Mucosa of rectum (tissue), 2 donors: ENCODE measurements around the gene ICE2.

Experiments used
- H3K27ac ChIP-seq, 2 donors: one replicate each; pipeline ENCODE4 v1.7.0; 2013; ENCODE audit warnings: inconsistent platforms in 2 of 2, low read depth in 2 of 2, low read length in 2 of 2
- H3K27me3 ChIP-seq, 2 donors: one replicate each; pipeline ENCODE4 v1.7.0; 2013; ENCODE audit warnings: low read length in 2 of 2; ENCODE audit not compliant: control insufficient read depth in 2 of 2, insufficient read depth in 2 of 2
- H3K36me3 ChIP-seq, 2 donors: one replicate each; pipeline ENCODE4 v1.7.0; 2013; ENCODE audit warnings: low read length in 2 of 2; ENCODE audit not compliant: control insufficient read depth in 2 of 2, insufficient read depth in 2 of 2
- H3K4me1 ChIP-seq, 2 donors: one replicate each; pipeline ENCODE4 v1.7.0; 2013; ENCODE audit warnings: low read length in 2 of 2, mild to moderate bottlenecking in 1 of 2; ENCODE audit not compliant: control insufficient read depth in 2 of 2, insufficient read depth in 2 of 2
- H3K4me3 ChIP-seq, 2 donors: one replicate each; pipeline ENCODE4 v1.7.0; 2013; ENCODE audit warnings: low read length in 2 of 2
- H3K9ac ChIP-seq, 2 donors: one replicate each; pipeline ENCODE4 v1.7.0; 2013; ENCODE audit warnings: low read length in 2 of 2, low read depth in 1 of 2, mild to moderate bottlenecking in 1 of 2
- H3K9me3 ChIP-seq, 2 donors: one replicate each; pipeline ENCODE4 v1.7.0; 2013; ENCODE audit warnings: low read length in 2 of 2; ENCODE audit not compliant: control insufficient read depth in 2 of 2
- donor health status: healthy.
- donor health status: Normal muscosa, but diverticular disease.

Gene ICE2, protein sequence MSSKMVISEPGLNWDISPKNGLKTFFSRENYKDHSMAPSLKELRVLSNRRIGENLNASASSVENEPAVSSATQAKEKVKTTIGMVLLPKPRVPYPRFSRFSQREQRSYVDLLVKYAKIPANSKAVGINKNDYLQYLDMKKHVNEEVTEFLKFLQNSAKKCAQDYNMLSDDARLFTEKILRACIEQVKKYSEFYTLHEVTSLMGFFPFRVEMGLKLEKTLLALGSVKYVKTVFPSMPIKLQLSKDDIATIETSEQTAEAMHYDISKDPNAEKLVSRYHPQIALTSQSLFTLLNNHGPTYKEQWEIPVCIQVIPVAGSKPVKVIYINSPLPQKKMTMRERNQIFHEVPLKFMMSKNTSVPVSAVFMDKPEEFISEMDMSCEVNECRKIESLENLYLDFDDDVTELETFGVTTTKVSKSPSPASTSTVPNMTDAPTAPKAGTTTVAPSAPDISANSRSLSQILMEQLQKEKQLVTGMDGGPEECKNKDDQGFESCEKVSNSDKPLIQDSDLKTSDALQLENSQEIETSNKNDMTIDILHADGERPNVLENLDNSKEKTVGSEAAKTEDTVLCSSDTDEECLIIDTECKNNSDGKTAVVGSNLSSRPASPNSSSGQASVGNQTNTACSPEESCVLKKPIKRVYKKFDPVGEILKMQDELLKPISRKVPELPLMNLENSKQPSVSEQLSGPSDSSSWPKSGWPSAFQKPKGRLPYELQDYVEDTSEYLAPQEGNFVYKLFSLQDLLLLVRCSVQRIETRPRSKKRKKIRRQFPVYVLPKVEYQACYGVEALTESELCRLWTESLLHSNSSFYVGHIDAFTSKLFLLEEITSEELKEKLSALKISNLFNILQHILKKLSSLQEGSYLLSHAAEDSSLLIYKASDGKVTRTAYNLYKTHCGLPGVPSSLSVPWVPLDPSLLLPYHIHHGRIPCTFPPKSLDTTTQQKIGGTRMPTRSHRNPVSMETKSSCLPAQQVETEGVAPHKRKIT

DNA sequence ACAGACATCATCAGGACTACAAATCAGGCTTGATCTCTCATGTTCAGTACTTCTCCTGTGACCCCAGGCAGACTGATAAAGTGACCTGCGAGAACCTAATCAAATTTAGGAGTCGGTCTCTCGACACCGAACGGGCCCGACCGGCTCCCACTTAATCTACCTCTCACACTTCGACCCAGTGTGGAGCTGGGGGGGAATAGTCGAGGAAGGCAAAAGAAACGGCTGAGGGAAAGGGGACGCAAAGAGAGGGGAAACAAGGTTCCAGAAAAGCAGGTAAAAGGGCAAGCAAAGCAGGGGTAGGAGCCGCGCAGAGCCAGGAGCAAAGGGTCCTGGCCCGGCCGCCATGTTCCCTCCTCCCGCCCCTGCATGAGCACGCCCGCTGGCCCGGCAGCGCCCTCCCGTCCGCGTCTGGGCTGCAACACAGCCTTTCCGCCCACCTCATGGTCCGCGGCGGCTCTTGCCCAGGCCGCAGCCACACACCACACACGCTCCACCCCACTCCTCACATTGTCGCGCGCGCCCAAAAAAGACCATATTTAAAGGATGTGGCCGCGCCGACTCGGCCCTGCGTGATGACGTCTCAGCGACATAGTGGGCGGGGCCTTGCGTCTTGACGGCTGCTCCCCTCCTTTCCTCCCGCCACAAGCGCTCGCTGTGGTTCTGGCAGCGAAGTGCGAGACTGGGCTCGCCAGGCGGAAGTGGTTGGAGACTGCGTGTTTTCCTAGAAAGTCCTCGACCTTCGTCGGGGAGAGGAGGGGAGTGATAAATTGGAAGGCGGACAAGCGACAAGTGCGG is at the start of gene ICE2:
Gene ICE2 (minus strand): TSS at position 577 of the 795 bp plus-strand sequence. CDS start 1,165 bp downstream, outside the sequence.
- Histone ChIP-seq H3K4me1 (peaks cover 12 to 29% of the 10 kb centered on the region in 2 donors), H3K9ac (peak within 1 kb of the TSS; percentile 85 to 92), H3K9me3 (no peaks in the 10 kb centered on the region), H3K36me3 (peaks cover 5 to 6% of the 10 kb centered on the region in 2 donors), H3K27me3 (no peaks in the 10 kb centered on the region), H3K27ac (peak within 1 kb of the TSS; percentile 92 to 97), H3K4me3 (peak within 1 kb of the TSS; percentile 85)

DNA sequence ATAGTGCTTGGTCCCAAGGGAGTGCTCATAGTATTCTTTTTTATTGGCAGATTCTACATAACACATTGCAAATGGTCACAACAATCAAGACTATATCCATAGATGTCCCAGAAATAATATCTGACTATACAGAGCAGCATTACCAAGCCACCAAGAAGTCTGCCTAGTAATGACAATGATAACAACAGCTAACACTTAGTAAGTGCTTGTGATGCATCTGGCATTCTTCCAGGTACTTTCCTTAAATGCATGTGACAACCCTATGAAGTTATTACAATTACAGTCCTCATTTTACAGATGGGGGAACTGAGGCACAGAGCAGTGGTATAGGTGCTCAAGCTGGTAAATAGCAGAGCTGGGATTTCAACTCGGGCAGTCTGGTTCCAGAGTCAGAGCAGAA is 49.6 kb upstream of the ICE2 start:
- Histone ChIP-seq H3K4me3 (no peak overlapping the region), H3K9ac (no peak overlapping the region), H3K27me3 (no peaks in the 10 kb centered on the region), H3K4me1 (no peaks in the 10 kb centered on the region), H3K9me3 (no peaks in the 10 kb centered on the region), H3K36me3 (peaks cover 0 to 5% of the 10 kb centered on the region in 2 donors), H3K27ac (no peak overlapping the region)

DNA sequence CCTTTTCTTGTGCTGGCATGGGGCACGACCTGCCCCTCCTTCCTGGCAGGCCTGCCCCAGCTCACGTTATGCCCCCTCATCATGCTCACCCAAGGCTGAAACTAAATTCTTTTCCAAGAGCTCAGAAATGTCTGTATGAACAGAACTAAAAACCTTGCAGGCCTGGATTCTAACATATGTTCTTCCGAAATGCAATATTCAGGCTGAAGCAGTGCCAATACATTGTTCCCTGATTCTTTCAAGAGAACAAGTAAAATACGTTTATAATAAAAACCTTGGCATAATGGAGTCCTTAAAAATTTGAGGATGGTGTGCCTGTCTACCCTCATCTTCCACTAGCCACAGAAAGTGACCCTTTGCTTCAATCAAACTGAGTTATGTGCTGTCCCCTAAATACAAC is 48.5 kb upstream of the ICE2 start:
- H3K4me1 ChIP-seq = no peaks in the 10 kb centered on the region

DNA sequence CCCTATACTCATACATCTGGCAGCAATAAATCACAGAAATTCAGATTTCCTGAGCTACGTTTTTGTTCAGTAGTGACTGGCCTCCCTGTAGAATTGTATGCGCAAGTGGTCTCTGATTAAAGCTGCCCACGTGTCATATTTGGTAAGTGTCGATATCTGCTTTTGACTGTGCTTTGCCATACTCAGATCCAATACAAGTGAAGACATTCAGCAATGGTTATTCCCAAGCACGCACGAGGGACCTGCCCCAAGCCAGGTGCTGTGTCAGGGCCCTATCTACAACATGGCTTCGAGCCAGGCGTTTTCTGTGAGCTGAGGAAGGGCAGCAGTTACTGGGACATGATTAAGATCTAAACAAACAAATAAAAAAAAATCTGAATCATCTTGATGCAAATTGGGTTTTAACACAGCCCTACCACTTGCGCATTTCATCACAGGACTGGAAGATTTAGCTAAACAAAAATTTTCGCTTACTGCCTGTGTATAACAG is 47.2 kb upstream of the ICE2 start:
- Histone ChIP-seq H3K27ac (no peak overlapping the region), H3K4me1 (no peaks in the 10 kb centered on the region), H3K27me3 (no peaks in the 10 kb centered on the region), H3K9ac (no peak overlapping the region), H3K4me3 (no peak overlapping the region), H3K36me3 (peaks cover 0 to 5% of the 10 kb centered on the region in 2 donors), H3K9me3 (no peaks in the 10 kb centered on the region)

More for the DNA sequence above, 48.5 kb upstream of the ICE2 start:
- H3K27ac ChIP-seq = no peak overlapping the region
- no peak overlapping the region for H3K9ac ChIP-seq
- peaks cover 0 to 5% of the 10 kb centered on the region in 2 donors for H3K36me3 ChIP-seq
- no peak overlapping the region for H3K4me3 ChIP-seq
- no peaks in the 10 kb centered on the region for H3K9me3 ChIP-seq
- no peaks in the 10 kb centered on the region for H3K27me3 ChIP-seq

DNA sequence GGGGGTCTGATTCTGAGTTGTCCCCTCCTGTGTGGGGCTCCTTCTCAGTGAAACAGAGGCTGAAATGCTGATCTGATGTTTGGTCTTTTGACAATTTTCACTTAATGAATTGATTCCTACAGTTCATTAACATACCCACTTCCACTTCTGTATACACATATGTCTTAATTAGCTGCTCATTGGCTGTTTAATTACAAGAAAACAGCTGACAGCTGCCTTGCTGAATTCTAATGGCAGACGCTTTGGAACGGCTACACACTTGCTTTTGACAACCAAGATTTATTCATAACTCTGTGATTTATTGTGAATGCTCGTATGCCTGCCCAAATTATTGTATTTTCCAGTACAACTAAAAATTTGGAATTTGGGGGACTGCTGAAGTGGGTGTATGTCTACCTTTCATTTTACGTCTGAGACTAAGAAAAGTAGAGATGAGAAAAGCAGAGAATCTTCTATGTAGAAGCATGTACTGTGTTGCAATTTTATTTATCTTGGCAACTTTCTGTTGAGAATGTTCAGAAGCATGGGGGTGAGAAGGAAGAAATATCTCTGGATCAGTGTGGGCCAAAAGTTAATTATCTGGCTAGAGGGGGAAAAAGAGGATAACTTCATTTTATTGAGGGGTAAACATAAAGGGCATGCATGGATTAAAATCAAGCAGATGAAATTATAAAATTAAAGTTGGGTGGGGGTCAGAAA is 46.5 kb upstream of the ICE2 start:
- Histone ChIP-seq H3K9me3 (no peaks in the 10 kb centered on the region), H3K9ac (no peak overlapping the region)

DNA sequence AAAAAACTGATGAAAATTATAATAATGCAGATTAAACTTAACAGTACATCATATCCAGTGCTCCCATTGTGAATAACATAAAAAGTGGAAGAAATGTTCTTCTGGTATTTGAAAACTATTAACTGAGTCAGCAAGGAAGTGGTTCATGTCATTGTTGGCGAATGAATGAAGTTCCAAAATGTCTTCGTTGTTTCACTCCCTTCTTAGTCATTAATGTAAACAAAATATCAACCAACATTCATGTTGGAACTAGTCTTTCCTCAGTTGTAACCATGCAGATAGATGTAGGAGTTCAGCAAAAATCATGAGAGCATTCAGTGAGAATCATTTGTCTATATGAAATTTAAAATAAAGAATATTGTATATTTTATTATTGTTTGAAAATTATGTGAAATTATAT is 44.1 kb upstream of the ICE2 start:
- no peak overlapping the region for H3K4me3 ChIP-seq
- H3K27me3 ChIP-seq = no peaks in the 10 kb centered on the region
- H3K9me3 ChIP-seq = no peaks in the 10 kb centered on the region
- no peak overlapping the region for H3K27ac ChIP-seq
- H3K36me3 ChIP-seq = no peaks in the 10 kb centered on the region
- no peak overlapping the region for H3K9ac ChIP-seq
- H3K4me1 ChIP-seq = no peaks in the 10 kb centered on the region

More for the DNA sequence above, 46.5 kb upstream of the ICE2 start:
- H3K36me3 ChIP-seq = peaks cover 0 to 5% of the 10 kb centered on the region in 2 donors
- H3K4me3 ChIP-seq = no peak overlapping the region
- no peaks in the 10 kb centered on the region for H3K27me3 ChIP-seq
- no peaks in the 10 kb centered on the region for H3K4me1 ChIP-seq
- H3K27ac ChIP-seq = no peak overlapping the region

DNA sequence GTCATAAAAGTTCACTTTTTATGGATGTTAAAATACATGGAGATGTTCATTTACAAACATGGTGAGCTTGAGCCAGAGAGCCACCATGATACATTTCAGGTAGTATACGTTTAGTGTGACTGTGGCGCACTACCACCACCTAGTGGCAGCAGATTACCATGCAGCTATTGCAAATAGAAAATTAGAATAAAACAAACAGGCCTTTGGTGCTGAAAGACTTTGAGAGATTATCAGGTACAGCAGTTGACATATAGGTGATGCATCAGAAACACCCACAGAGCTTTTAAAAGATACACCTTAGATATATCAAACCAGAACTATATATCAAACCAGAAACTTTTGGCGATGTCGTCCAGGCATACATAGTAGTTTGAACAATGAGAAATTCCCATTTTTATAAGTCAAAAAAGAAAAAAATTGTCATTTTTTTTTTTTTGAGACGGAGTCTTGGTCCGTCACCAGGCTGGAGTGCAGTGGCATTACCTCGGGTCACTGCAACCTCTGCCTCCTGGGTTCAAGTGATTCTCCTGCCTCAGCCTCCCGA is 42.0 kb upstream of the ICE2 start:
- no peaks in the 10 kb centered on the region for H3K4me1 ChIP-seq
- no peak overlapping the region for H3K27ac ChIP-seq
- no peak overlapping the region for H3K4me3 ChIP-seq
- no peaks in the 10 kb centered on the region for H3K36me3 ChIP-seq
- H3K27me3 ChIP-seq = no peaks in the 10 kb centered on the region
- no peaks in the 10 kb centered on the region for H3K9me3 ChIP-seq
- H3K9ac ChIP-seq = no peak overlapping the region

DNA sequence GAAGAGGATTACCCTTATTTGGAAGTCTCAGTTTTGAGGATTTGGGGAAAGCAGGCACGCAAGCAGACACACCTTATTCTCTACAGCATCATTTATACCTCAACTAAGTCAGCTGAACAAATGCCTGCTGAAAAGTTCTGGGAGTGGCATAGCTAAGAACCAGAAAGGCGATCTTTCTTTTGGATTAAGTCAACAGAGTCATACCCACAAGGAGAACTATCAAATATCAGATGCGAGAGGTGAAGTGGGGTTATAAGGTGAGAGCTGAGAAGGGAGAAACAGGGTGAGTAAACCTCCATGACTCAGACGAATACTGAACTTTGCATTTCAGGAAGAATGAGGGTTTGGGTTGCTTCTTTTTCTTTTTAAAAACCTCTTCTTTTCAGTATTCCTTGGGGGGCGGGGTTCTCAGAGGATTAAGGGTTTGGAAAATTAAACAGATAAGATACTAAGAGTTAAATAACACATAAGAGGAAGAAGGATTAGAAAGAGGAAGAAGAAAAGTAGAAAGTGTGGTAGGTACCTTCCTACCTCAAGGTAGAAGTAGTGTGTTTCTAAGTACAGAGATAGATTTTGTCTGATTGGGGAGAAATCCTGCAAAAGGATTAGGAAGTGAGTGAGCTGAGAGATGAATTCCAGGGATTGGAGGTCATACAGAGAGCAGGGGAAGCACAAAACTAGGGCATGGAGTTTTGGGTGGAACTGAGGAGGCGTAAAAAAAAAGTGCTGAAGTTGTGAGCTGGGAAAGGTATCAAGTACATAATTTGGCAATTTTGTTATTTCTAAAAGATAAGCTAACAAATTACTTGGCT is 41.3 kb upstream of the ICE2 start:
- Histone ChIP-seq H3K4me3 (no peak overlapping the region), H3K9me3 (no peaks in the 10 kb centered on the region), H3K36me3 (no peaks in the 10 kb centered on the region), H3K27me3 (no peaks in the 10 kb centered on the region), H3K4me1 (no peaks in the 10 kb centered on the region), H3K9ac (no peak overlapping the region), H3K27ac (no peak overlapping the region)
